DND-41 (cell line): ENCODE results near the gene TYK2.
"Not testable (repeated sequence)": the region's sequence is repeated elsewhere in the genome, so short reads cannot be mapped to it uniquely, and the experiment has no call there.

Source experiments
- CTCF ChIP-seq: IDR thresholded peaks from 2 replicates; pipeline ENCODE4 v1.5.1; 2012; ENCODE audit warnings: borderline replicate concordance, low read length, moderate library complexity, mild to moderate bottlenecking; ENCODE audit not compliant: poor library complexity, severe bottlenecking; ENCODE audit errors: extremely low read depth
- EZH2 ChIP-seq: IDR thresholded peaks from 3 replicates; pipeline ENCODE4 v1.6.1; 2012; ENCODE audit warnings: borderline replicate concordance, low read depth, mild to moderate bottlenecking, moderate library complexity, low read length, inconsistent platforms; ENCODE audit not compliant: severe bottlenecking

- not testable (repeated sequence) for TF ChIP-seq CTCF, EZH2
Measured at GRCh38 chr19:10336725-10337124, 43.6 kb downstream of the TYK2 start.
